ENCODE results near the gene TDRD9. TPM values are rescaled to one million over a fixed set of nuclear protein-coding genes. Genes with fewer than 3 reads are reported as not detected.
"Not testable (repeated sequence)": the region's sequence is repeated elsewhere in the genome, so short reads cannot be mapped to it uniquely, and the experiment has no call there.

TDRD9 gene
- 0.75 TPM for total RNA-seq

GRCh38 chr14:103928011-103928890 is at the start of gene TDRD9:
Gene TDRD9 (plus strand): TSS chr14:103928456. CDS start chr14:103928510, 54 bp downstream.
- DNase-seq (ENCODE audit: low spot score) (no peak), ATAC-seq (no peak)

GRCh38 chr14:103879118-103879569 is 49.1 kb upstream of the TDRD9 start:
- peak; percentile 1 for ATAC-seq
- no peak for DNase-seq (ENCODE audit: low spot score)

- peak; percentile 76 for ATAC-seq
- DNase-seq (ENCODE audit: low spot score) = peak; percentile 93
These were observed 48.5 kb upstream of the TDRD9 start for GRCh38 chr14:103879570-103880347.

GRCh38 chr14:103880348-103881267 is 47.6 kb upstream of the TDRD9 start:
- peak; percentile 47 for ATAC-seq
- peak; percentile 96 for DNase-seq (ENCODE audit: low spot score)

- peak; percentile 98 for DNase-seq (ENCODE audit: low spot score)
- peak; percentile 70 for ATAC-seq
These were observed 46.7 kb upstream of the TDRD9 start for GRCh38 chr14:103881268-103882201.

- DNase-seq (ENCODE audit: low spot score) (peak; percentile 64), ATAC-seq (peak; percentile 1)
These were observed 45.6 kb upstream of the TDRD9 start for GRCh38 chr14:103882503-103883262.

- ATAC-seq (no peak), DNase-seq (ENCODE audit: low spot score) (no peak)
These were observed 45.1 kb upstream of the TDRD9 start for GRCh38 chr14:103883263-103883523.

- no peak for ATAC-seq
- DNase-seq (ENCODE audit: low spot score) = no peak
These were observed 43.4 kb upstream of the TDRD9 start for GRCh38 chr14:103884854-103885253.

GRCh38 chr14:103885509-103885932 is 42.7 kb upstream of the TDRD9 start:
- ATAC-seq = no peak
- DNase-seq (ENCODE audit: low spot score) = no peak

- ATAC-seq (no peak), DNase-seq (ENCODE audit: low spot score) (no peak)
These were observed 41.7 kb upstream of the TDRD9 start for GRCh38 chr14:103886304-103887169.

- no peak for ATAC-seq
- no peak for DNase-seq (ENCODE audit: low spot score)
These were observed 41.1 kb upstream of the TDRD9 start for GRCh38 chr14:103887170-103887501.

- ATAC-seq = no peak
- DNase-seq (ENCODE audit: low spot score) = no peak
These were observed 40.6 kb upstream of the TDRD9 start for GRCh38 chr14:103887557-103888115.

- DNase-seq (ENCODE audit: low spot score); ATAC-seq: not testable (repeated sequence)
These were observed 39.3 kb upstream of the TDRD9 start for GRCh38 chr14:103889002-103889312.

- DNase-seq (ENCODE audit: low spot score) = peak; percentile 84
- ATAC-seq = peak; percentile 29
These were observed 38.8 kb upstream of the TDRD9 start for GRCh38 chr14:103889313-103890051.

- DNase-seq (ENCODE audit: low spot score) (no peak), ATAC-seq (no peak)
These were observed 38.2 kb upstream of the TDRD9 start for GRCh38 chr14:103890052-103890371.

GRCh38 chr14:103890821-103891666 is 37.2 kb upstream of the TDRD9 start:
- peak; percentile 71 for ATAC-seq

More at GRCh38 chr14:103890821-103891666, 37.2 kb upstream of the TDRD9 start:
- peak; percentile 97 for DNase-seq (ENCODE audit: low spot score)
